ENCODE data around the gene CAPN5.
A peak's percentile ranks its signal among the peaks of the same experiment; 100 is the strongest.

CAPN5 gene

GRCh38 chr11:77027275-77027674 lies 39.5 kb upstream of the CAPN5 start:
- H3K4me3 ChIP-seq (ENCODE audit: low read length) = no peak overlapping the region
- TF ChIP-seq, protein P1, sequence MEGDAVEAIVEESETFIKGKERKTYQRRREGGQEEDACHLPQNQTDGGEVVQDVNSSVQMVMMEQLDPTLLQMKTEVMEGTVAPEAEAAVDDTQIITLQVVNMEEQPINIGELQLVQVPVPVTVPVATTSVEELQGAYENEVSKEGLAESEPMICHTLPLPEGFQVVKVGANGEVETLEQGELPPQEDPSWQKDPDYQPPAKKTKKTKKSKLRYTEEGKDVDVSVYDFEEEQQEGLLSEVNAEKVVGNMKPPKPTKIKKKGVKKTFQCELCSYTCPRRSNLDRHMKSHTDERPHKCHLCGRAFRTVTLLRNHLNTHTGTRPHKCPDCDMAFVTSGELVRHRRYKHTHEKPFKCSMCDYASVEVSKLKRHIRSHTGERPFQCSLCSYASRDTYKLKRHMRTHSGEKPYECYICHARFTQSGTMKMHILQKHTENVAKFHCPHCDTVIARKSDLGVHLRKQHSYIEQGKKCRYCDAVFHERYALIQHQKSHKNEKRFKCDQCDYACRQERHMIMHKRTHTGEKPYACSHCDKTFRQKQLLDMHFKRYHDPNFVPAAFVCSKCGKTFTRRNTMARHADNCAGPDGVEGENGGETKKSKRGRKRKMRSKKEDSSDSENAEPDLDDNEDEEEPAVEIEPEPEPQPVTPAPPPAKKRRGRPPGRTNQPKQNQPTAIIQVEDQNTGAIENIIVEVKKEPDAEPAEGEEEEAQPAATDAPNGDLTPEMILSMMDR (conservative IDR thresholded peaks at IDR 0.05; ENCODE audit: low read length) = no peak
- DNase-seq (ENCODE audit: low read depth) = peak; percentile 75

- no peak overlapping the region for H3K4me3 ChIP-seq (ENCODE audit: low read length)
- TF ChIP-seq, protein P1 (conservative IDR thresholded peaks at IDR 0.05; ENCODE audit: low read length) = no peak
- DNase-seq (ENCODE audit: low read depth) = no peak
Measured at GRCh38 chr11:77029829-77030228, 36.9 kb upstream of the CAPN5 start.

- DNase-seq (ENCODE audit: low read depth) = no peak
- H3K4me3 ChIP-seq (ENCODE audit: low read length) = no peak overlapping the region
- TF ChIP-seq, protein P1 (conservative IDR thresholded peaks at IDR 0.05; ENCODE audit: low read length) = no peak
Measured at GRCh38 chr11:77030834-77031414, 35.8 kb upstream of the CAPN5 start.

- TF ChIP-seq, protein P1 (conservative IDR thresholded peaks at IDR 0.05; ENCODE audit: low read length) = no peak
- no peak for DNase-seq (ENCODE audit: low read depth)
- no peak overlapping the region for H3K4me3 ChIP-seq (ENCODE audit: low read length)
Measured at GRCh38 chr11:77031599-77031998, 35.2 kb upstream of the CAPN5 start.

- H3K4me3 ChIP-seq (ENCODE audit: low read length) = no peak overlapping the region
- TF ChIP-seq, protein P1 (conservative IDR thresholded peaks at IDR 0.05; ENCODE audit: low read length) = no peak
- DNase-seq (ENCODE audit: low read depth) = no peak
Measured at GRCh38 chr11:77035039-77035438, 31.7 kb upstream of the CAPN5 start.

DNA sequence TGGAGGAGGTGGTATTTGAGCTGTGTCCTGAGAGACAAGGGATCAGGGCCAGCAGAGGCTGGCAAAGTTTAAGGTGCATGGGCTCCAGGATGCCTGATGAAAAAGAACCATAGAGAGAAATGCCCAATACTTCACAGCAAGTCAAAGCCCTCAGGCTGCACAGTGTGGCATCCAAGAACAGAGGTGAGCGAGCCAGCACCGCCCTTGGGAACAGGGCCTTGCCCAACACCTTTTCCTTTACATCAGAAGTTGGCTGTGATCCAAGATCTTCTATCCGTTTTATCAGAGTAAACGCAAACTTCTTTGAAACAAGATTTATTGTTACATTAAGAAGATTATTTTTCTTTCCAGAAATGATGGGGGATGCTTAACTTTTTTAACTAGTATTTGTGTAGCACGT lies 31.2 kb upstream of the CAPN5 start:
- TF ChIP-seq, protein P1 (conservative IDR thresholded peaks at IDR 0.05; ENCODE audit: low read length) = no peak
- no peak for DNase-seq (ENCODE audit: low read depth)
- no peak overlapping the region for H3K4me3 ChIP-seq (ENCODE audit: low read length)

GRCh38 chr11:77036398-77036797 lies 30.4 kb upstream of the CAPN5 start:
- TF ChIP-seq, protein P1 (conservative IDR thresholded peaks at IDR 0.05; ENCODE audit: low read length) = no peak
- DNase-seq (ENCODE audit: low read depth) = no peak
- no peak overlapping the region for H3K4me3 ChIP-seq (ENCODE audit: low read length)

Data from AG10803 (cell line).